Liver (tissue), 9 donors: ENCODE data around the gene STC2. TPM values are rescaled to one million over a fixed set of nuclear protein-coding genes. Genes with fewer than 3 reads are reported as not detected.
"Not testable (repeated sequence)": the region's sequence is repeated elsewhere in the genome, so short reads cannot be mapped to it uniquely, and the experiment has no call there.

ENCODE experiments used
- DNase-seq: peaks from one replicate; pipeline ENCODE4 v3.0.0-alpha.2; 2017; ENCODE audit warnings: low spot score
- H3K27ac ChIP-seq, 2 donors: one replicate each; pipeline ENCODE4 v1.7.0; 2013; ENCODE audit warnings: inconsistent platforms in 2 of 2, low read length in 2 of 2, control low read depth in 1 of 2, low read depth in 1 of 2, mild to moderate bottlenecking in 1 of 2
- H3K27me3 ChIP-seq, 4 donors: one replicate each; pipeline versions ENCODE4 v1.6.1 to v1.7.0; 2013; ENCODE audit warnings: low read length in 3 of 4, inconsistent platforms in 1 of 4, mild to moderate bottlenecking in 1 of 4, moderate library complexity in 1 of 4; ENCODE audit not compliant: control insufficient read depth in 4 of 4, insufficient read depth in 4 of 4
- H3K36me3 ChIP-seq, 4 donors: one replicate each; pipeline versions ENCODE4 v1.6.1 to v1.7.0; 2013; ENCODE audit warnings: low read length in 3 of 4, mild to moderate bottlenecking in 3 of 4, low read depth in 1 of 4, moderate library complexity in 1 of 4; ENCODE audit not compliant: control insufficient read depth in 4 of 4, insufficient read depth in 3 of 4
- H3K4me1 ChIP-seq, 4 donors: one replicate each; pipeline versions ENCODE4 v1.6.1 to v1.7.0; 2013; ENCODE audit warnings: low read length in 3 of 4, mild to moderate bottlenecking in 3 of 4, moderate library complexity in 1 of 4; ENCODE audit not compliant: control insufficient read depth in 4 of 4, insufficient read depth in 4 of 4
- H3K4me3 ChIP-seq, 3 donors: one replicate each; pipeline versions ENCODE4 v1.6.1 to v1.7.0; 2013; ENCODE audit warnings: low read length in 3 of 3, control low read depth in 1 of 3, low read depth in 1 of 3, mild to moderate bottlenecking in 1 of 3
- H3K9ac ChIP-seq, 2 donors: one replicate each; pipeline ENCODE4 v1.7.0; 2013; ENCODE audit warnings: low read length in 2 of 2, mild to moderate bottlenecking in 2 of 2, moderate library complexity in 2 of 2, control low read depth in 1 of 2, low read depth in 1 of 2
- H3K9me3 ChIP-seq, 4 donors: one replicate each; pipeline versions ENCODE4 v1.6.1 to v1.7.0; 2013; ENCODE audit warnings: low read length in 3 of 4; ENCODE audit not compliant: control insufficient read depth in 4 of 4
- ATF3 ChIP-seq: IDR thresholded peaks from 2 replicates; pipeline ENCODE4 v1.6.1; 2016; ENCODE audit warnings: antibody characterized with exemption
- CTCF ChIP-seq: fragments of 150-350 bp; IDR thresholded peaks from 2 replicates; pipeline ENCODE4 v1.5.1; 2017; ENCODE audit warnings: improper control_type of control experiment, low read depth, low read length; ENCODE audit not compliant: missing input control
- EGR1 ChIP-seq, 2 donors: IDR thresholded peaks; 2 replicates each; pipeline ENCODE4 v1.6.1; 2016 to 2018; ENCODE audit warnings: antibody characterized with exemption in 2 of 2, low read depth in 2 of 2
- FOXA1 ChIP-seq: IDR thresholded peaks from 2 replicates; pipeline ENCODE4 v1.6.1; 2016; ENCODE audit warnings: antibody characterized with exemption
- FOXA2 ChIP-seq: IDR thresholded peaks from 2 replicates; pipeline ENCODE4 v1.6.1; 2016; ENCODE audit warnings: antibody characterized with exemption
- GABPA ChIP-seq, 2 donors: IDR thresholded peaks in 1 of 2; conservative IDR thresholded peaks in 1 of 2; 2 replicates each; pipeline ENCODE4 v1.6.1; 2016; ENCODE audit warnings: antibody characterized with exemption in 2 of 2, mild to moderate bottlenecking in 1 of 2, moderate library complexity in 1 of 2
- HNF4A ChIP-seq, 2 donors: conservative IDR thresholded peaks; 2 replicates each; pipeline ENCODE4 v1.6.1; 2016; ENCODE audit warnings: antibody characterized with exemption in 2 of 2, mild to moderate bottlenecking in 2 of 2
- HNF4G ChIP-seq: IDR thresholded peaks from 2 replicates; pipeline ENCODE4 v1.6.1; 2016; ENCODE audit warnings: antibody characterized with exemption
- JUND ChIP-seq, 2 donors: IDR thresholded peaks; 2 replicates each; pipeline ENCODE4 v1.6.1; 2016; ENCODE audit warnings: antibody characterized with exemption in 2 of 2
- MAX ChIP-seq: IDR thresholded peaks from 2 replicates; pipeline ENCODE4 v1.6.1; 2016; ENCODE audit warnings: antibody characterized with exemption
- NR2F2 ChIP-seq: IDR thresholded peaks from 2 replicates; pipeline ENCODE4 v1.6.1; 2016; ENCODE audit warnings: antibody characterized with exemption
- RAD21 ChIP-seq, 2 donors: IDR thresholded peaks; 2 replicates each; pipeline ENCODE4 v1.6.1; 2016; ENCODE audit warnings: antibody characterized with exemption in 2 of 2, mild to moderate bottlenecking in 2 of 2
- REST ChIP-seq: IDR thresholded peaks from 2 replicates; pipeline ENCODE4 v1.6.1; 2016; ENCODE audit warnings: antibody characterized with exemption, mild to moderate bottlenecking
- RXRA ChIP-seq, 2 donors: IDR thresholded peaks; 2 replicates each; pipeline ENCODE4 v1.6.1; 2017 to 2018; ENCODE audit warnings: antibody characterized with exemption in 2 of 2, mild to moderate bottlenecking in 1 of 2
- SP1 ChIP-seq: IDR thresholded peaks from 2 replicates; pipeline ENCODE4 v1.6.1; 2018; ENCODE audit warnings: antibody characterized with exemption, mild to moderate bottlenecking
- TAF1 ChIP-seq: conservative IDR thresholded peaks from 2 replicates; pipeline ENCODE4 v1.6.1; 2016; ENCODE audit warnings: antibody characterized with exemption, mild to moderate bottlenecking
- YY1 ChIP-seq: IDR thresholded peaks from 2 replicates; pipeline ENCODE4 v1.6.1; 2016; ENCODE audit warnings: antibody characterized with exemption, mild to moderate bottlenecking
- ZBTB33 ChIP-seq: IDR thresholded peaks from 2 replicates; pipeline ENCODE4 v1.6.1; 2016; ENCODE audit warnings: antibody characterized with exemption
- WGBS: extraction: QIAGEN DNeasy Blood & Tissue Kit; methylation state at CpG from one replicate; pipeline ENCODE4 v1.1.7; 2013; 5-methylcytosine and 5-hydroxymethylcytosine counted together
- polyA plus RNA-seq, 2 donors: library from polyadenylated mRNA; stranded (reverse) in 1 of 2; unstranded in 1 of 2; fragments of 200-250 nt in 1 of 2; fragments of >200 nt in 1 of 2; fragmentation: Nextera tagmentation in 1 of 2; extraction: Ambion mirVana in 1 of 2; gene quantifications; one replicate each; pipeline versions ENCODE4 v1.2.1 to v1.2.3, GENCODE V29; 2013 to 2015
- total RNA-seq, 2 donors: library from RNA; depleted of rRNA; stranded (reverse); fragments of >200 nt; gene quantifications; one replicate each; pipeline ENCODE4 v1.2.3, GENCODE V29; 2014
- donor health status: healthy.
- donor health status: healthy.
- donor health status: healthy.
- donor health status: healthy.
- donor health status: healthy.

STC2 gene
- total and polyA plus RNA-seq, 4 donors = 0.04 to 0.18 (median 0.17) TPM; not detected in 1

GRCh38 chr5:173363406-173363805 is 35.2 kb upstream of the STC2 start:
- not testable (repeated sequence) for H3K27ac ChIP-seq, H3K9ac ChIP-seq, H3K9me3 ChIP-seq, DNase-seq, H3K4me1 ChIP-seq, H3K36me3 ChIP-seq, H3K27me3 ChIP-seq, H3K4me3 ChIP-seq
- WGBS = 89% methylated on average over 1 of the region's 1 CpG

GRCh38 chr5:173355561-173355960 is 27.3 kb upstream of the STC2 start:
- Histone ChIP-seq H3K9ac (no peak overlapping the region), H3K9me3 (no peaks in the 10 kb centered on the region), H3K27ac (no peak overlapping the region), H3K36me3 (no peaks in the 10 kb centered on the region), H3K4me1 (no peaks in the 10 kb centered on the region), H3K27me3 (peaks cover 0 to 3% (median 0%) of the 10 kb centered on the region in 4 donors), H3K4me3 (no peak overlapping the region)
- TF ChIP-seq CTCF (no peak), GABPA (IDR thresholded peaks at IDR 0.05 in 1 of 2, conservative IDR thresholded peaks at IDR 0.05 in 1 of 2) (no peak), JUND (IDR thresholded peaks at IDR 0.05) (no peak), TAF1 (no peak), ZBTB33 (no peak), EGR1 (IDR thresholded peaks at IDR 0.05; ENCODE audit: low read depth in 2 of 2) (no peak), MAX (no peak), ATF3 (no peak), REST (no peak), NR2F2 (no peak), HNF4A (conservative IDR thresholded peaks at IDR 0.05) (no peak), RXRA (IDR thresholded peaks at IDR 0.05) (no peak), HNF4G (no peak), FOXA2 (no peak), RAD21 (IDR thresholded peaks at IDR 0.05) (no peak), YY1 (no peak), SP1 (no peak), FOXA1 (no peak)
- WGBS = 81% methylated on average over 5 of the region's 5 CpGs
- no peak for DNase-seq
